Measurements from ENCODE around the gene MIER1. TPM values are rescaled to one million over a fixed set of nuclear protein-coding genes. Genes with fewer than 3 reads are reported as not detected.
"Not testable (repeated sequence)": the region's sequence is repeated elsewhere in the genome, so short reads cannot be mapped to it uniquely, and the experiment has no call there.

Gene MIER1
- total and polyA plus RNA-seq, 5 donors from 2014 or later = 33.4 to 84.8 (median 37.0) TPM

GRCh38 chr1:66957938-66958337, 33.1 kb downstream of the MIER1 start:
- H3K4me1 Mint-ChIP-seq = peaks cover 47 to 65% (median 55%) of the 10 kb centered on the region in 4 donors
- H3K36me3 Mint-ChIP-seq = peaks cover 58% of the 10 kb centered on the region
- H3K27ac Mint-ChIP-seq = peak overlapping the region in 1 of 3 donors; percentile 4
- no peaks in the 10 kb centered on the region for H3K9me3 ChIP-seq (ENCODE audit: control insufficient read depth in 2 of 2, low read length in 2 of 2)
- peak overlapping the region; percentile 16 for H3K27ac ChIP-seq (ENCODE audit: insufficient read depth, low read length, poor library complexity, severe bottlenecking)
- ATAC-seq (ENCODE audit: low read depth in 2 of 2) = no peak
- DNase-seq = no peak
- no peaks in the 10 kb centered on the region for H3K27me3 Mint-ChIP-seq
- no peak overlapping the region for H3K4me3 Mint-ChIP-seq
- H3K9me3 Mint-ChIP-seq = no peaks in the 10 kb centered on the region
- H3K36me3 ChIP-seq (ENCODE audit: control insufficient read depth, insufficient read depth, low read length) = peaks cover 65% of the 10 kb centered on the region
- no peak overlapping the region for H3K4me3 ChIP-seq (ENCODE audit: low read depth, low read length)
- peaks cover 7% of the 10 kb centered on the region for H3K4me1 ChIP-seq (ENCODE audit: control insufficient read depth, insufficient read depth, low read length, poor library complexity, severe bottlenecking)
- no peaks in the 10 kb centered on the region for H3K27me3 ChIP-seq (ENCODE audit: control insufficient read depth, insufficient read depth, low read length)

- not testable (repeated sequence) for ATAC-seq (ENCODE audit: low read depth in 2 of 2); H3K27me3 Mint-ChIP-seq; H3K4me1 ChIP-seq (ENCODE audit: control insufficient read depth, insufficient read depth, low read length, poor library complexity, severe bottlenecking); H3K9me3 ChIP-seq (ENCODE audit: control insufficient read depth in 2 of 2, low read length in 2 of 2); H3K27me3 ChIP-seq (ENCODE audit: control insufficient read depth, insufficient read depth, low read length); H3K4me3 ChIP-seq (ENCODE audit: low read depth, low read length); DNase-seq; H3K9me3 Mint-ChIP-seq; H3K27ac ChIP-seq (ENCODE audit: insufficient read depth, low read length, poor library complexity, severe bottlenecking); H3K4me3 Mint-ChIP-seq
- peaks cover 63% of the 10 kb centered on the region for H3K36me3 Mint-ChIP-seq
- peaks cover 70% of the 10 kb centered on the region for H3K36me3 ChIP-seq (ENCODE audit: control insufficient read depth, insufficient read depth, low read length)
- H3K4me1 Mint-ChIP-seq = peaks cover 29 to 35% (median 31%) of the 10 kb centered on the region in 4 donors
- peak overlapping the region in 1 of 3 donors; percentile 23 for H3K27ac Mint-ChIP-seq
Observed at GRCh38 chr1:66966188-66966873, 41.5 kb downstream of the MIER1 start.

- peaks cover 26 to 39% (median 31%) of the 10 kb centered on the region in 4 donors for H3K4me1 Mint-ChIP-seq
- Histone ChIP-seq H3K9me3 (ENCODE audit: control insufficient read depth in 2 of 2, low read length in 2 of 2) (no peaks in the 10 kb centered on the region), H3K36me3 (ENCODE audit: control insufficient read depth, insufficient read depth, low read length) (peaks cover 65% of the 10 kb centered on the region), H3K4me3 (ENCODE audit: low read depth, low read length) (no peak overlapping the region), H3K27ac (ENCODE audit: insufficient read depth, low read length, poor library complexity, severe bottlenecking) (no peak overlapping the region), H3K4me1 (ENCODE audit: control insufficient read depth, insufficient read depth, low read length, poor library complexity, severe bottlenecking) (no peaks in the 10 kb centered on the region), H3K27me3 (ENCODE audit: control insufficient read depth, insufficient read depth, low read length) (no peaks in the 10 kb centered on the region)
- peaks cover 0 to 8% (median 3%) of the 10 kb centered on the region in 7 donors for H3K9me3 Mint-ChIP-seq
- DNase-seq (no peak), ATAC-seq (ENCODE audit: low read depth in 2 of 2) (no peak)
- H3K27me3 Mint-ChIP-seq = no peaks in the 10 kb centered on the region
- peak overlapping the region in 1 of 3 donors; percentile 79 for H3K27ac Mint-ChIP-seq
- H3K36me3 Mint-ChIP-seq = peaks cover 57% of the 10 kb centered on the region
- H3K4me3 Mint-ChIP-seq = no peak overlapping the region
Observed at GRCh38 chr1:66968574-66968973, 43.8 kb downstream of the MIER1 start.

- H3K36me3 Mint-ChIP-seq = peaks cover 33% of the 10 kb centered on the region
Observed at GRCh38 chr1:66978201-66978600, 53.4 kb downstream of the MIER1 start.

GRCh38 chr1:66979621-66980020, 54.8 kb downstream of the MIER1 start:
- H3K27ac Mint-ChIP-seq = peak overlapping the region in 2 of 3 donors; percentile 31 to 72
- ATAC-seq (ENCODE audit: low read depth in 2 of 2); H3K9me3 ChIP-seq (ENCODE audit: control insufficient read depth in 2 of 2, low read length in 2 of 2); H3K27me3 ChIP-seq (ENCODE audit: control insufficient read depth, insufficient read depth, low read length); H3K4me3 Mint-ChIP-seq; H3K9me3 Mint-ChIP-seq; H3K27ac ChIP-seq (ENCODE audit: insufficient read depth, low read length, poor library complexity, severe bottlenecking); H3K4me3 ChIP-seq (ENCODE audit: low read depth, low read length); DNase-seq; H3K27me3 Mint-ChIP-seq: not testable (repeated sequence)
- Histone ChIP-seq H3K4me1 (ENCODE audit: control insufficient read depth, insufficient read depth, low read length, poor library complexity, severe bottlenecking) (peaks cover 20% of the 10 kb centered on the region), H3K36me3 (ENCODE audit: control insufficient read depth, insufficient read depth, low read length) (peaks cover 71% of the 10 kb centered on the region)
- peaks cover 26 to 41% (median 32%) of the 10 kb centered on the region in 4 donors for H3K4me1 Mint-ChIP-seq
- H3K36me3 Mint-ChIP-seq = peaks cover 32% of the 10 kb centered on the region

More at GRCh38 chr1:66978201-66978600, 53.4 kb downstream of the MIER1 start:
- Histone ChIP-seq H3K9me3 (ENCODE audit: control insufficient read depth in 2 of 2, low read length in 2 of 2) (no peaks in the 10 kb centered on the region), H3K36me3 (ENCODE audit: control insufficient read depth, insufficient read depth, low read length) (peaks cover 70% of the 10 kb centered on the region), H3K4me1 (ENCODE audit: control insufficient read depth, insufficient read depth, low read length, poor library complexity, severe bottlenecking) (peaks cover 20% of the 10 kb centered on the region), H3K27ac (ENCODE audit: insufficient read depth, low read length, poor library complexity, severe bottlenecking) (no peak overlapping the region), H3K4me3 (ENCODE audit: low read depth, low read length) (no peak overlapping the region), H3K27me3 (ENCODE audit: control insufficient read depth, insufficient read depth, low read length) (no peaks in the 10 kb centered on the region)
- no peak overlapping the region for H3K27ac Mint-ChIP-seq
- DNase-seq (no peak), ATAC-seq (ENCODE audit: low read depth in 2 of 2) (no peak)
- H3K4me1 Mint-ChIP-seq = peaks cover 26 to 37% (median 27%) of the 10 kb centered on the region in 4 donors
- no peaks in the 10 kb centered on the region for H3K27me3 Mint-ChIP-seq
- no peak overlapping the region for H3K4me3 Mint-ChIP-seq
- H3K9me3 Mint-ChIP-seq = no peaks in the 10 kb centered on the region

GRCh38 chr1:66980745-66981367, 56.1 kb downstream of the MIER1 start:
- Mint-ChIP-seq H3K27me3 (no peaks in the 10 kb centered on the region), H3K4me3 (peak overlapping the region; percentile 47 to 79 (median 75)), H3K9me3 (no peaks in the 10 kb centered on the region), H3K4me1 (peaks cover 26 to 40% (median 33%) of the 10 kb centered on the region in 4 donors), H3K36me3 (peaks cover 28% of the 10 kb centered on the region), H3K27ac (peak overlapping the region; percentile 72 to 90 (median 73))
- H3K27ac ChIP-seq (ENCODE audit: insufficient read depth, low read length, poor library complexity, severe bottlenecking) = peak overlapping the region; percentile 78
- peaks cover 20% of the 10 kb centered on the region for H3K4me1 ChIP-seq (ENCODE audit: control insufficient read depth, insufficient read depth, low read length, poor library complexity, severe bottlenecking)
- DNase-seq = no peak
- no peaks in the 10 kb centered on the region for H3K9me3 ChIP-seq (ENCODE audit: control insufficient read depth in 2 of 2, low read length in 2 of 2)
- peaks cover 66% of the 10 kb centered on the region for H3K36me3 ChIP-seq (ENCODE audit: control insufficient read depth, insufficient read depth, low read length)
- H3K4me3 ChIP-seq (ENCODE audit: low read depth, low read length) = peak overlapping the region; percentile 82
- no peaks in the 10 kb centered on the region for H3K27me3 ChIP-seq (ENCODE audit: control insufficient read depth, insufficient read depth, low read length)
- no peak for ATAC-seq (ENCODE audit: low read depth in 2 of 2)

- Mint-ChIP-seq H3K27me3 (no peaks in the 10 kb centered on the region), H3K4me3 (peak overlapping the region; percentile 47 to 79 (median 60)), H3K4me1 (peaks cover 26 to 35% (median 33%) of the 10 kb centered on the region in 4 donors), H3K36me3 (peaks cover 33% of the 10 kb centered on the region), H3K27ac (peak overlapping the region; percentile 53 to 90 (median 72)), H3K9me3 (no peaks in the 10 kb centered on the region)
- ATAC-seq (ENCODE audit: low read depth in 2 of 2) (peak; percentile 89 to 93), DNase-seq (peak; percentile 34 to 83 (median 64))
- Histone ChIP-seq H3K9me3 (ENCODE audit: control insufficient read depth in 2 of 2, low read length in 2 of 2) (no peaks in the 10 kb centered on the region), H3K27ac (ENCODE audit: insufficient read depth, low read length, poor library complexity, severe bottlenecking) (peak overlapping the region; percentile 78), H3K36me3 (ENCODE audit: control insufficient read depth, insufficient read depth, low read length) (peaks cover 68% of the 10 kb centered on the region), H3K4me1 (ENCODE audit: control insufficient read depth, insufficient read depth, low read length, poor library complexity, severe bottlenecking) (peaks cover 20% of the 10 kb centered on the region), H3K4me3 (ENCODE audit: low read depth, low read length) (peak overlapping the region; percentile 82), H3K27me3 (ENCODE audit: control insufficient read depth, insufficient read depth, low read length) (no peaks in the 10 kb centered on the region)
Observed at GRCh38 chr1:66981679-66982078, 56.9 kb downstream of the MIER1 start.
